PFSK-1 (cell line): ENCODE measurements around the gene QSER1.

Experiments used
- FOXP2 ChIP-seq: optimal IDR thresholded peaks from 2 replicates; pipeline ENCODE3; 2011; ENCODE audit warnings: borderline replicate concordance, control low read depth, inconsistent platforms; ENCODE audit not compliant: insufficient read depth; ENCODE audit errors: extremely low read length, extremely low read depth
- POLR2AphosphoS5 ChIP-seq: IDR thresholded peaks from 2 replicates; pipeline ENCODE4 v1.6.1; 2012; ENCODE audit warnings: low read depth, mild to moderate bottlenecking, control low read depth, low read length, moderate library complexity
- SIN3A ChIP-seq: IDR thresholded peaks from 2 replicates; pipeline ENCODE4 v1.6.1; 2012; ENCODE audit warnings: mild to moderate bottlenecking, low read length, moderate library complexity, borderline replicate concordance; ENCODE audit not compliant: insufficient read depth
- TAF1 ChIP-seq: IDR thresholded peaks from 2 replicates; pipeline ENCODE4 v1.6.1; 2012; ENCODE audit warnings: low read length, control low read depth, borderline replicate concordance; ENCODE audit not compliant: insufficient read depth
- TF ChIP-seq, protein P1 (sequence below), 2 experiments: IDR thresholded peaks; 2 replicates each; pipeline versions ENCODE4 v1.6.1 to v1.8.0; 2011 to 2012; ENCODE audit warnings: low read depth in 2 of 2, low read length in 2 of 2, control low read depth in 1 of 2, inconsistent platforms in 1 of 2, mild to moderate bottlenecking in 1 of 2, moderate library complexity in 1 of 2; ENCODE audit not compliant: insufficient read depth in 1 of 2

QSER1 gene

DNA sequence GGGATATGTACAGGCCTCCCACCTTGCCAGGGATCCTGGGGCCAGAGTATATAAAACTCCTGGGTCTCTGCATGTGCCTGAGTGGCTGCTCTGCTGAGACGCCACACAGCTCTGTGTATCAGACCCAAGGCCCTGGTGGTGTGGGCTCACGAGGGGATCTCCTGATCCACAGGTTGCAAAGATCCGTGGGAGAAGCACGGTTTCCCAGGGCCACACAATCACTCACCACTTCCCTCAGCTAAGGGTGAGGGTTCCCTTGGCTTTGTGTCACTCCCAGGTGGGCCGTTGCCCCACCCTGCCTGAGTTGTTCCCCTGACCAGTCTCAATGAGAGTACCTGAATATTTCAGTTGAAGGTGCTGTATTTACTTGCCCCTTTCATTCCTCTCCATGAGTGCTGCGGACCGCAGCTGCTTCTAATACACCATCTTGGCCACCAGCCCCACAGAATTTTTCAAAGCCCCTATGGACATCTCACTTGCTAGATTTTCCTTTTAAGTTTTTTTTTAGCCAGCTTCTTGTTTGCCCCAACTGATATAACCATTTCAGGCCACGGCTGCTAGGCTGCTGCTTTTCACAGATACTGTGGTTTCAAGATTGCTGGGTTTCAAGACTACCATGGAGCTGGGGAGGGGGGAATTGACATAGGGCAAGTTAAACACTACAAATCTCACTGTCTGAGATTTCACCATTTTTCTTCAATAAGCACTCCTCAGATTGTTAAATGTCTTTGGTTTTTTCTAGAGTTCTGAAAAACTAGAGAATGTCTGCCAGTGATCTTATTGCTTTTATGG lies 109.3 kb downstream of the QSER1 start:
- TF ChIP-seq SIN3A (no peak), POLR2AphosphoS5 (no peak), FOXP2 (no peak), TAF1 (no peak)
- TF ChIP-seq, protein P1, sequence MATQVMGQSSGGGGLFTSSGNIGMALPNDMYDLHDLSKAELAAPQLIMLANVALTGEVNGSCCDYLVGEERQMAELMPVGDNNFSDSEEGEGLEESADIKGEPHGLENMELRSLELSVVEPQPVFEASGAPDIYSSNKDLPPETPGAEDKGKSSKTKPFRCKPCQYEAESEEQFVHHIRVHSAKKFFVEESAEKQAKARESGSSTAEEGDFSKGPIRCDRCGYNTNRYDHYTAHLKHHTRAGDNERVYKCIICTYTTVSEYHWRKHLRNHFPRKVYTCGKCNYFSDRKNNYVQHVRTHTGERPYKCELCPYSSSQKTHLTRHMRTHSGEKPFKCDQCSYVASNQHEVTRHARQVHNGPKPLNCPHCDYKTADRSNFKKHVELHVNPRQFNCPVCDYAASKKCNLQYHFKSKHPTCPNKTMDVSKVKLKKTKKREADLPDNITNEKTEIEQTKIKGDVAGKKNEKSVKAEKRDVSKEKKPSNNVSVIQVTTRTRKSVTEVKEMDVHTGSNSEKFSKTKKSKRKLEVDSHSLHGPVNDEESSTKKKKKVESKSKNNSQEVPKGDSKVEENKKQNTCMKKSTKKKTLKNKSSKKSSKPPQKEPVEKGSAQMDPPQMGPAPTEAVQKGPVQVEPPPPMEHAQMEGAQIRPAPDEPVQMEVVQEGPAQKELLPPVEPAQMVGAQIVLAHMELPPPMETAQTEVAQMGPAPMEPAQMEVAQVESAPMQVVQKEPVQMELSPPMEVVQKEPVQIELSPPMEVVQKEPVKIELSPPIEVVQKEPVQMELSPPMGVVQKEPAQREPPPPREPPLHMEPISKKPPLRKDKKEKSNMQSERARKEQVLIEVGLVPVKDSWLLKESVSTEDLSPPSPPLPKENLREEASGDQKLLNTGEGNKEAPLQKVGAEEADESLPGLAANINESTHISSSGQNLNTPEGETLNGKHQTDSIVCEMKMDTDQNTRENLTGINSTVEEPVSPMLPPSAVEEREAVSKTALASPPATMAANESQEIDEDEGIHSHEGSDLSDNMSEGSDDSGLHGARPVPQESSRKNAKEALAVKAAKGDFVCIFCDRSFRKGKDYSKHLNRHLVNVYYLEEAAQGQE (IDR thresholded peaks at IDR 0.05; ENCODE audit: insufficient read depth in 1 of 2, low read depth in 2 of 2, low read length in 2 of 2): no peak

DNA sequence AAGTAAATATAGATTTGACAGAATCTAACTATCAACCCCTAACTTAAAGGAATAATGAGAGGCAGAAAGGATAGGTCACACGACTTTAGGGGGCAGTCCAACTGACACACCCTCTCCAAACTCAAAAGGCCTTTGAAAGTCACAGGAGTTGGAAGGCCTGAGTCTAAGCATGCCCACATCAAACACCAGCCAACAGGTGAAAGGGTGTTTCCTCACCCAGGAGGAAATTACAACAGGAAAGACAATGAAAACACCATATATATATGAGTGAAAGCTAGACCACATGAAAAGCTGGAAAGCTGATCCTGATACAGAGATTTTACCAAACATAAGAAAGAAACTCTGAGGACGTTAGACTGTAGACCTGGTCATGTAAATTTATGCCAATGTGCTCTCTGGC lies 112.6 kb downstream of the QSER1 start:
- TF ChIP-seq SIN3A: no peak

DNA sequence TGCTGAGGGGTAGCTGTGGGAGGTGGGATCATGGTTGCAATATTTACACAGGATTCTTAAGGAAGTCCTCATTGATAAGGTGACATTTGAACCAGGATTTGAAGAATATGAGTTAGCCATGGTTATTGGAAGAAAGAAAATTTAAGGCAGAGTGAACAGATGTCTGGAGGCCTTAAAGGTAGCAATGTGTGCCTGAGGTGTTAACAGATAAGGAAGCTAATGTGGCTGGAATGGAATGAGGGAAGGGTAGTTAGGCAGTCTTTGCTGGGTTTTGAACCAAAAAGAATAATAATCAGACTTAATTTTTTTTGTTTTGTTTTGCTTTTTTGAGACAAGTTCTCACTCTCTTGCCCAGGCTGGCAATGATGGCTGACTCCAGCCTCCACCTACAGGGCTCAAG lies 113.4 kb downstream of the QSER1 start:
- TF ChIP-seq FOXP2: no peak
- TF ChIP-seq TAF1: no peak
- TF ChIP-seq POLR2AphosphoS5: no peak
- TF ChIP-seq, protein P1 (IDR thresholded peaks at IDR 0.05; ENCODE audit: insufficient read depth in 1 of 2, low read depth in 2 of 2, low read length in 2 of 2): no peak
- TF ChIP-seq SIN3A: no peak

GRCh38 chr11:33013755-33014154 lies 121.1 kb downstream of the QSER1 start:
- TF ChIP-seq FOXP2 (no peak), TAF1 (no peak), SIN3A (no peak), POLR2AphosphoS5 (no peak)
- TF ChIP-seq, protein P1 (IDR thresholded peaks at IDR 0.05; ENCODE audit: insufficient read depth in 1 of 2, low read depth in 2 of 2, low read length in 2 of 2): no peak

DNA sequence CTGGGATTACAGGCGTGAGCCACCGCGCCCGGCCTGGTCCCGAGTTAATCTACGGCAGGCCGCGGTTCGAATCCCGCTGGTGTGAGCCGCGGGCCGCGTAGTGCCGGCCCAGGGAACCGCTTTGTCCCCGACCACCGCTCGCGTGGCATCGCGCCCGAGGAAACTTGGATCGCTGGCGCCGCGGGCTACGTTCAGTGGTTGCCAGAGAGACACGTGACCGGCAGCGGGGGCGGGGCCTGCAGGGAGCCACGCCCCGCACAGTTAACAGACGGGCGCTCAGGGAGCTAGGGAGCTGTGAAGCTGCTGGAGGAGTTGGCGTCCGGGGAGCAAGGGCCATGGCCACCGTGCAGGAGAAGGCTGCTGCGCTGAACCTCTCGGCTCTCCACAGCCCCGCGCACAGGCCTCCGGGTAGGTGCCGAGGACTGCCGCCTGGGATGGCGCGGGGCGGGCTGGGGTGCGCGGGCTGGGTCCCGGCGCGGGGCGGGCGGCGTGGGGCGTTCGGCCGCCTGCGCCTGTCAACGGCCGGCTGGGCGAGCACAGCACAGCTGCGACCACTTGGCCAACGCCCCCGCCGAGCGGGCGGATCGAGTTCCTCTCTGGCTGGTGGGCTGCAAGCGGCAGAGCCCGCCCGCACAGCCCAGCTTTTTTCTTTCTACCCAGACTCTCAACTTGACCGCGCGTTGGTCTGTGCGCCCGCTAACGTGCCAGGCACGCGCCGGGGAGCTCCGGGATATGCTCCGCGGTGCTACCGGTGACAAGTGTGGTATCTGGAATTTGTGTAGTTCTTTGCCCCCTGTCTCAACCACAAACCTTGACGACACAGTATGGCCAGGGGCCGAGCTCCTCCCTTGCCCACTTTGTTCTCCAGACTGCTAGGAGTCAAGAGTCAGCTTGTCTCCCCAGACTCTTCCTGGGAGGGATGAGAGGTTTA lies 123.3 kb downstream of the QSER1 start, which contains the start of gene DEPDC7:
TSS of gene DEPDC7 (plus strand) at position 258 of the 931 bp plus-strand sequence. CDS start at position 336, 78 bp downstream.
- TF ChIP-seq TAF1 (no peak), FOXP2 (peak; percentile 68), POLR2AphosphoS5 (peak; percentile 83), SIN3A (no peak)
- TF ChIP-seq, protein P1 (IDR thresholded peaks at IDR 0.05; ENCODE audit: insufficient read depth in 1 of 2, low read depth in 2 of 2, low read length in 2 of 2): no peak
